SHP77 (cell line): ENCODE measurements around the gene CFAP299.

Source experiments
- DNase-seq, 2 experiments: peaks; one replicate each; lab custom pipeline; 2025; lab: John Stamatoyannopoulos, UW

CFAP299 gene

GRCh38 chr4:80831383-80832361 is 496.1 kb downstream of the CFAP299 start:
- DNase-seq, result no peak

DNA sequence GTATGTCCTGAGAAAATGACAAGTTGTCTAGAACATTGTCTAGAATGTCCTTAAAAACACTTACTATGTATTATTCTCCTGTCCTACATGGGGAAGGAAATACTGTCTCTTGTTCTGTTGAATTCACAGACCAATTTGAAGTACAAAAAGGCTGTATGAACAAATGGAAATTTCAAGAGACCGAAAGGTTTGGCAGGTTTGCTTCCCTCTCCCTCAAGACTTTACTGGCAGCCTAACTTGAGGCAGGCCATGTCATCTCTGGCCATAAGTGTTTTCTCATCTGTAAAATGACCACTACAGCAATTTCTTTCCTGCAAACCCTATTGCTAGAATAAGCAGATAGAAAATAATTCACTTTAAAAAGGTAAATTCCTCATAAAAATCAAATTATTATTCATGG is 503.8 kb downstream of the CFAP299 start:
- DNase-seq, result no peak

DNA sequence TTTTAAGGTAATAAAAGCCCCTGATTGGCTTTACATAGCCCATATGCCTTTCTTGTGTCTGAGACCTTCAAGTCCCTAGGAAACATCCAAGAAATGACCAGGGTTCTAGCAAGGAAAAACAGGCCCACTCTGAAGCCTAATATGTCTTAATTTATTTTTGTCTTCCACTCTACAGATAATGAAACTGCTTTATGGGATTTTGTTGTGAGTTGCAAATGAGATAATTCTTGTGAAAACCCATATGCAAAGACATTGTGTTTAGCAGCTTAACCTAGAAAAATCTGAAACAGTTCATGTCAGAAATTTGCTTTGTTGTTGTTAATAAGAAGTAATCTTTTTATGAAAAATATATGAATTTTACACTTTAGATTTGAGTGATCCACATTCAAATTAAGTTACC is 504.3 kb downstream of the CFAP299 start:
- DNase-seq, result no peak

GRCh38 chr4:80840396-80840795 is 504.9 kb downstream of the CFAP299 start:
- no peak for DNase-seq

DNA sequence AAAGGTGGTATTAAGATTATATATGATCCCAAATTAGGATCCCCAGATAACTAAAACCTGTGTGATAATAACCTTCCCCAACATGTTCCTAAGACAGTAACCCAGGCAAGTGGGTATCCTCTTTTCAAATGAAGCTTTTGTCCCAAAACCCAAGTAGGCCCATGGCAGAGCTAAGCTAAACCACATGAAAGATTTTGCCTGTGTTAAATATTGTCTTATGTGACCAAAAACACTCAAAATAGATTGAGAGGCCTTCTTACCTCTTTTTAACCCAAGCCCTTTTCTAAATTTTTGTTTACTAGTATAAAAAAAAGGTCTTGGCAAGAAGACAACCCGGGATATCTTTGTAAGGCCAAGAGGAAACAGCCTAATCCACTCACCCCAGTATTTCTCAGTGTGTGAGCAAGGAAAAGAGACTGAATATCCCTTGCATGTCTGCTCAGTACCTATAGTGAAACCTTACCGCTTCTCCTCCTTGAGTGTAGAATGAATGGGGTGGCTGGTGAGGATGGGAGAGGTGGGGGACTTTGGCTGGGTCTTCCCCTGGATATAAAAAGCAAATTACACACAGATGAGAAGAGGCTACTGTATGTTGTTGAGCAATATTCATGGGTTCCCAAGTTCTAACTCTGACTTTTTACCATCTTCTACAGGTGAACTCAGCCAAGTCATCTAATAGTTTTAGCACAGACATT is 506.2 kb downstream of the CFAP299 start:
- no peak for DNase-seq

DNA sequence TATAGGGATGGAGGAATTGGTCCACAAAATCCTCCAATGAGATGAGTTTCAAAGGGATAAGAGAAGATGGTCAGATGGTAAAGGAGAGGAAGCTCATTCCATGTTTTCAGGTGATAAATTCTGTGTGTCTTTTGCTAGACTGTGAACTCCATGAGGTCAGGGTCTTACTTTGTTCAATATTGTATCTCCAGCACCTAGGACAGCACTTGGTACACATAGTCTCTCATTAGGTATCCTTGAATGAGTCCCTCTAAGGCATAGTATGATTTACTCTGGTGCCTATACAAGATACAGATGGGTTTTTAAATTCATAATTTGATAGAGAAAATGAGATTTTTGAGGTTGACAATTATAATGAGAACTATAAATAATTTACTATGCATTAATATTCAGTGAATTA is 510.7 kb downstream of the CFAP299 start:
- DNase-seq, result no peak

GRCh38 chr4:80852061-80852460 is 516.5 kb downstream of the CFAP299 start:
- DNase-seq, result no peak

DNA sequence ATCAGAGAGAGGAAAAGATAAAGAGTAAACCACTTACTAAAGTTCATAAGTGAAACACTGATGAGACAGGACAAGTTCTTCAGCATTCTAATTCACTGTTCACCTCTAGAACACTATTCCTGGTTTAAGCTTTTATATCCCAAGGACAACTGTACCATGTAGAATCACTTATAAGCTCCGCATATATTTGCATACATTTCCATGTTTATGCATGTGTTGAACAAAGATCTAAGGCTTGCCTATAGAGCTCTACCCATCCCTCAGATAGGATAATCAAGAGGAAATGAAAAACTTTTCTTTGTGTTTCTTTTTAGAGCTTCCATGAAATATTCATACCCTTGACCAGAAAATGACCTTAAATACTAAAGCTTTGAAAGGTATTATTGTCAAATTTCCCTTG is 538.0 kb downstream of the CFAP299 start:
- DNase-seq, result no peak

GRCh38 chr4:80874979-80875378 is 539.4 kb downstream of the CFAP299 start:
- DNase-seq, result no peak

DNA sequence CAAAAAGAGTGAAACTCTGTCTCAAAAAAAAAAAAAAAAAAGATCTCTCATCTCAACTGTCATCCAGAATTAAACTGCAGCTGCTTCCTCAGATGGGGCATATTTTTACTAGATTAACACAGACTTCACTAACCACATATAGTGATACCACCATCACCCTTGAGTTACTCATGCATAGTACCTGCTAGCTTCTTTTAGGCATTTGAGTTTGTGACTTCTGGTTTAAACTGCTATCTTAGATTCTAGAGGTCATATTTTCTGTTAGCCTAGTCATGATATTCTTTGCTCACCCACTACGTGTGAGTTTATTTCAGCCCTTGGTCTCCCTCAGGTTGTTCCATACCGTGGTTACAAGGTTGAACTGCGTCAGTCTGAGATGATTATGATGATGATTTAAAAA is 540.1 kb downstream of the CFAP299 start:
- DNase-seq, result no peak

- DNase-seq, result no peak
These were observed 541.3 kb downstream of the CFAP299 start for GRCh38 chr4:80876810-80877209.

- DNase-seq, result no peak
These were observed 542.7 kb downstream of the CFAP299 start for GRCh38 chr4:80878218-80878617.

- DNase-seq, result no peak
These were observed 562.2 kb downstream of the CFAP299 start for GRCh38 chr4:80897537-80898303.

DNA sequence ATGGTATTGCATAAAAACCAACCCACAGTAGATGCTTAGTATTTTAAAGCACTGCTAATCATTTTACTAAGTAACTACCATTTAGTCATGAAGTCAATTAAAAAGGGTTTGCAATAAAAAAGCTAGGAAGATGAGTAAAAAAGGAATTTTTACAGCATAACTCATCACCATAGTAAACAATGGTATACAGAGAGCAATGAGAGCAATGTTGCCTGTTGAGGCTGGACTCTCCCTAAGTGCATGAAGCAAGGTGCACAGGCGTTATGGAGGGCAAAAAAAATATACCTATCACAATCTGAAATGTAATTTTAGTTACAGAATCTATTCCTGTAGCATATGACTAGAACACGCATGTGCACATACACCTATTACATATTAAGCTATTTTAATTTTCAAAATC is 565.4 kb downstream of the CFAP299 start:
- DNase-seq, result no peak

- DNase-seq, result no peak
These were observed 567.5 kb downstream of the CFAP299 start for GRCh38 chr4:80903020-80903419.

DNA sequence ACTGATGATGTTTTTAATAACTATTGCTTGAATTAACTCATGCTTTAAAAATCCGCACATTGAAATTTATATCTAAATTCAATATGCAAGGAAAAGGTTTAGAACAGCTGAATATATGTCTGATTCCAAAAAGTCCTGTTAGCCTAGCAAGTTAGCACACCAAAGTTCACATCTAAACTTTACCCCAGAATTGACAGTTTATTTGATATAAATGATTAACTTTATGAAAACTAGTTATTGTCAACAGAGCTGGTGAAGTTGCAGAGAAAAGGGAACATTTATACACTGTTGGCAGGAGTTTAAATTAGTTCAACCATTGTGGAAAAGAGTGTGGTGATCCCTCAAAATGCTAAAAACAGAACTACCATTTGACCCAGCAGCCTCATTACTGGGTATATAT is 574.4 kb downstream of the CFAP299 start:
- DNase-seq, result no peak

DNA sequence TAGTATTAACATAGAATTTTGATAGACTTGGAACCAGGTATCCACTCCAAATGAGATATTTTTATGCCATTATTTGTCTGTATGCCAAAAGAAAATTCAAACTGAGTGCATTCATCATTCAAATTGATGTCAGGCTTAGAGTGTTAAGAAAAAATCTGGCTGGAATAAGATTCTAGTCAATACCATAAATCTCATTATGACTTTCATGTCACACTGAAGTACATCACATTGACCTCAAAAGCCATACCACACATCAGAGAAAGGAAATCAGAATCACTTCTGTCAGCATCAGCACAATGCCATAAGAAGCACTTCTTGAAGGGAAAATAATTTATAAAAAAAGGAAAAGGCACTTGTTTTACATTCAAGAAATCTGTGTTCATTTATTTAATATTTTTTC is 575.9 kb downstream of the CFAP299 start:
- no peak for DNase-seq

GRCh38 chr4:80912350-80912749 is 576.8 kb downstream of the CFAP299 start:
- no peak for DNase-seq

DNA sequence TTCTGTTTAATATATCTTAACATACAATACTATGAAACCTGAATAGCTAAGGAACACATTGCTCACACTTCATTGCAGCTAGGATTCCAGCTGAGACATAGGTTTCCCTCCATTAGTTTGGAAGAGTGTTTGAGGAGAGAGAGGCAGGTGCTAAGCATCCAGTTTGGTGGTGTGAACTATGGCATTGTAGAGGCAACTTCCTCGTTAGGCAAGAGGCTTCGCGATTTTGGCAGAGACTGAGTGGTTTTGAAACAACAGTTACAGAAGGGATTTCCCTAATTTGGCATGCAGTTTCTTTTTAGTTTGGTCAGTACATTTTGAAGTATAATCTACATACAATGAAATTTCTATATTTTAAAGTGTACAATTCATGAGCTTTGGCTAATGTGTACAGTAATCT is 577.9 kb downstream of the CFAP299 start:
- DNase-seq, result no peak

DNA sequence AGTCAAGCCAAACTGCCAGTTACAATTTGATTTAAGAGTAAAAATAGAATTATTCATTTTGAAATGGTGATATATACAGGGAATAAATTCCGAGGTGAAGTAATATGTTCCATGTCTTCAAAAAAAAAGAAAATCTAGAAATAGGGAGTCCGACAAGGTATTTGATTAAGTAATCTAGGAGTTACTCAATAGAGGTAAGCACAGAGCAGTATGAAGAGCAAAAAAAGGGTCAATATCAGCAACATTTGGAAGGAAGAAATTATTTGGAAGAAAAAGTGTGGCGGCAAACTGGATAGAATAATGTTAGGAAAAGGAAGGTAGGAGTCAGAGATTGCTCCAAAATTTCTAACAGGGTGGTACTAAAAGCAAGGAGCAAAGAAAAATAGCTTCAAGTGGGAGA is 581.2 kb downstream of the CFAP299 start:
- no peak for DNase-seq

GRCh38 chr4:80918004-80918403 is 582.5 kb downstream of the CFAP299 start:
- no peak for DNase-seq

- no peak for DNase-seq
These were observed 585.9 kb downstream of the CFAP299 start for GRCh38 chr4:80921441-80921840.

DNA sequence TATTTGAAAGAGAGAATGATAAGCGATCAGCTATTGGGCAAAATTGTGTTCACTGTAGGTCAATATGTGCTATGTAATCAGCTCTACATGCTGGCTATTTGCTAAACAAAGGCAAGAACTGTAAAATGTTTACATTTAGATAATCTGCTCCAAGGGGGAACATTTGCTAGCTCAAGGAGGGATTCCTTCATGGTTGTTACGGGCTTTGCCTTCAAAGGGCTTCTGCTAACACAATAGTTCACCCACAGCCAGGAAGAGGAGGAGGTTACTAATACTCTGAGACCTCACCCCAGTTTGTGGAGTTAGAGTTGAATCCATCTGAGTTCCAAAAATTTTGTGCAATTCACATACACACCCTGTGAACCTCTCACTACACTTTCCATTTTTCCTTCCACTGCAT is 587.4 kb downstream of the CFAP299 start:
- no peak for DNase-seq
